ENCODE measurements around the gene DBX2. TPM values are rescaled to one million over a fixed set of nuclear protein-coding genes. Genes with fewer than 3 reads are reported as not detected.

The DBX2 gene
- total RNA-seq, 1 donor from 2014 or later = under 0.01 TPM

Other genes starting within 250 kb of the DBX2 start
- gene NELL2, start 174.8 kb downstream of the DBX2 start, total RNA-seq = 1.0 TPM
- 50.6 TPM for gene ANO6, start 165.0 kb upstream of the DBX2 start, total RNA-seq